IPS DF 6.9 (cell line): ENCODE results near the gene IFNA2.

Source experiments
- DNase-seq: peaks from one replicate; pipeline ENCODE4 v3.0.0-alpha.2; 2013; ENCODE audit warnings: low read depth, low spot score
- H3K27ac ChIP-seq: one replicate; pipeline ENCODE4 v1.5.1; 2013; ENCODE audit warnings: low read length, control low read depth
- H3K27me3 ChIP-seq: 2 replicates; pipeline ENCODE4 v1.6.1; 2013; ENCODE audit warnings: mild to moderate bottlenecking, low read length; ENCODE audit not compliant: control insufficient read depth, insufficient read depth
- H3K36me3 ChIP-seq: 2 replicates; pipeline ENCODE4 v1.6.1; 2013; ENCODE audit warnings: low read length; ENCODE audit not compliant: control insufficient read depth, insufficient read depth
- H3K4me1 ChIP-seq: 2 replicates; pipeline ENCODE4 v1.6.1; 2013; ENCODE audit warnings: low read length; ENCODE audit not compliant: control insufficient read depth, insufficient read depth
- H3K4me3 ChIP-seq: 2 replicates; pipeline ENCODE4 v1.5.1; 2013; ENCODE audit warnings: mild to moderate bottlenecking, low read length
- H3K9me3 ChIP-seq: 2 replicates; pipeline ENCODE4 v1.6.1; 2013; ENCODE audit warnings: low read length, inconsistent platforms; ENCODE audit not compliant: control insufficient read depth, insufficient read depth
- WGBS: extraction: QIAGEN DNeasy Blood & Tissue Kit; methylation state at CpG from one replicate; pipeline ENCODE4 v1.1.7; 2013; ENCODE audit warnings: mixed read lengths, missing lambda C conversion rate; ENCODE audit not compliant: insufficient read length, insufficient coverage; 5-methylcytosine and 5-hydroxymethylcytosine counted together

The IFNA2 gene

GRCh38 chr9:21413151-21413550 lies 28.0 kb upstream of the IFNA2 start:
- Histone ChIP-seq H3K27ac (no peak overlapping the region), H3K27me3 (no peaks in the 10 kb centered on the region), H3K4me1 (no peaks in the 10 kb centered on the region), H3K36me3 (no peaks in the 10 kb centered on the region), H3K9me3 (no peaks in the 10 kb centered on the region), H3K4me3 (no peak overlapping the region)
- DNase-seq, result no peak
- no CpG with 5 or more reads among the region's 4 CpGs for WGBS

GRCh38 chr9:21412107-21412506 lies 26.9 kb upstream of the IFNA2 start:
- no peaks in the 10 kb centered on the region for H3K36me3 ChIP-seq
- no peak overlapping the region for H3K4me3 ChIP-seq
- H3K27ac ChIP-seq, result no peak overlapping the region
- DNase-seq, result no peak
- no peaks in the 10 kb centered on the region for H3K27me3 ChIP-seq
- H3K9me3 ChIP-seq, result no peaks in the 10 kb centered on the region
- no peaks in the 10 kb centered on the region for H3K4me1 ChIP-seq

- no peak within 1 kb of the TSS for H3K4me3 ChIP-seq
- no peaks in the 10 kb centered on the region for H3K36me3 ChIP-seq
- no peaks in the 10 kb centered on the region for H3K27me3 ChIP-seq
- H3K27ac ChIP-seq, result no peak within 1 kb of the TSS
- no peaks in the 10 kb centered on the region for H3K4me1 ChIP-seq
- no CpG with 5 or more reads among the region's 1 CpG for WGBS
- no peak for DNase-seq
- no peaks in the 10 kb centered on the region for H3K9me3 ChIP-seq
Observed at GRCh38 chr9:21408817-21409216, 23.6 kb upstream of the IFNA2 start, which contains the start of gene IFNA8. Gene IFNA8 (plus strand): TSS chr9:21409117. CDS start chr9:21409177, 60 bp downstream.

GRCh38 chr9:21404146-21404545 lies 18.9 kb upstream of the IFNA2 start:
- Histone ChIP-seq H3K27ac (no peak overlapping the region), H3K9me3 (no peaks in the 10 kb centered on the region)

GRCh38 chr9:21402386-21403251 lies 17.4 kb upstream of the IFNA2 start:
- Histone ChIP-seq H3K4me1 (no peaks in the 10 kb centered on the region), H3K27me3 (peaks cover 1% of the 10 kb centered on the region; the same call in 1 of the 2 replicates), H3K4me3 (peak overlapping the region; percentile 6; the same call in 1 of the 2 replicates), H3K9me3 (no peaks in the 10 kb centered on the region), H3K36me3 (no peaks in the 10 kb centered on the region), H3K27ac (no peak overlapping the region)
- no CpG with 5 or more reads among the region's 53 CpGs for WGBS
- DNase-seq, result peak; percentile 39

More at GRCh38 chr9:21404146-21404545, 18.9 kb upstream of the IFNA2 start:
- Histone ChIP-seq H3K4me3 (no peak overlapping the region), H3K4me1 (no peaks in the 10 kb centered on the region), H3K36me3 (no peaks in the 10 kb centered on the region), H3K27me3 (peaks cover 1% of the 10 kb centered on the region; the same call in 1 of the 2 replicates)
- no peak for DNase-seq
- WGBS, result no CpG with 5 or more reads among the region's 3 CpGs

- no peak for DNase-seq
- Histone ChIP-seq H3K27ac (no peak overlapping the region), H3K27me3 (peaks cover 4% of the 10 kb centered on the region; the same call in 1 of the 2 replicates), H3K4me3 (no peak overlapping the region), H3K36me3 (no peaks in the 10 kb centered on the region), H3K4me1 (no peaks in the 10 kb centered on the region; the same call in 1 of the 2 replicates), H3K9me3 (no peaks in the 10 kb centered on the region)
- WGBS, result no CpG with 5 or more reads among the region's 3 CpGs
Observed at GRCh38 chr9:21399956-21400355, 14.8 kb upstream of the IFNA2 start.

- WGBS, result no CpG with 5 or more reads among the region's 5 CpGs
- no peak for DNase-seq
- H3K4me1 ChIP-seq, result no peaks in the 10 kb centered on the region; the same call in 1 of the 2 replicates
- peaks cover 4% of the 10 kb centered on the region; the same call in 1 of the 2 replicates for H3K27me3 ChIP-seq
- H3K36me3 ChIP-seq, result no peaks in the 10 kb centered on the region
- no peaks in the 10 kb centered on the region for H3K9me3 ChIP-seq
- H3K4me3 ChIP-seq, result no peak overlapping the region
- H3K27ac ChIP-seq, result no peak overlapping the region
Observed at GRCh38 chr9:21398955-21399489, 13.8 kb upstream of the IFNA2 start.

GRCh38 chr9:21395778-21396717 lies 10.8 kb upstream of the IFNA2 start:
- H3K27me3 ChIP-seq, result peaks cover 2% of the 10 kb centered on the region; the same call in 1 of the 2 replicates
- no peaks in the 10 kb centered on the region for H3K9me3 ChIP-seq
- peak; percentile 48 for DNase-seq
- no peak overlapping the region for H3K27ac ChIP-seq
- WGBS, result no CpG with 5 or more reads among the region's 40 CpGs
- H3K36me3 ChIP-seq, result no peaks in the 10 kb centered on the region
- peak overlapping the region; percentile 33; the same call in 1 of the 2 replicates for H3K4me3 ChIP-seq
- no peaks in the 10 kb centered on the region; the same call in 1 of the 2 replicates for H3K4me1 ChIP-seq

- Histone ChIP-seq H3K9me3 (no peaks in the 10 kb centered on the region), H3K27me3 (peaks cover 2% of the 10 kb centered on the region; the same call in 1 of the 2 replicates), H3K36me3 (no peaks in the 10 kb centered on the region), H3K4me1 (no peaks in the 10 kb centered on the region; the same call in 1 of the 2 replicates), H3K4me3 (no peak overlapping the region), H3K27ac (no peak overlapping the region)
- no CpG with 5 or more reads among the region's 6 CpGs for WGBS
- DNase-seq, result no peak
Observed at GRCh38 chr9:21392270-21392669, 7.1 kb upstream of the IFNA2 start.

GRCh38 chr9:21383627-21384026 lies 1.6 kb downstream of the IFNA2 start:
- no peaks in the 10 kb centered on the region for H3K36me3 ChIP-seq
- H3K4me3 ChIP-seq, result no peak overlapping the region
- no peak for DNase-seq
- WGBS, result no CpG with 5 or more reads among the region's 4 CpGs
- H3K27ac ChIP-seq, result no peak overlapping the region
- H3K4me1 ChIP-seq, result no peaks in the 10 kb centered on the region; the same call in 1 of the 2 replicates
- no peaks in the 10 kb centered on the region for H3K27me3 ChIP-seq
- H3K9me3 ChIP-seq, result no peaks in the 10 kb centered on the region
